GM12873 (cell line): ENCODE results near the gene WFDC5.

ENCODE experiments used
- TF ChIP-seq, protein P1 (sequence below): IDR thresholded peaks from 2 replicates; pipeline ENCODE4 v1.5.1; 2012; ENCODE audit warnings: low read depth, mild to moderate bottlenecking, moderate library complexity, low read length, control low read depth; ENCODE audit not compliant: insufficient read depth; ENCODE audit errors: missing control alignments

WFDC5 gene, protein sequence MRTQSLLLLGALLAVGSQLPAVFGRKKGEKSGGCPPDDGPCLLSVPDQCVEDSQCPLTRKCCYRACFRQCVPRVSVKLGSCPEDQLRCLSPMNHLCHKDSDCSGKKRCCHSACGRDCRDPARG

DNA sequence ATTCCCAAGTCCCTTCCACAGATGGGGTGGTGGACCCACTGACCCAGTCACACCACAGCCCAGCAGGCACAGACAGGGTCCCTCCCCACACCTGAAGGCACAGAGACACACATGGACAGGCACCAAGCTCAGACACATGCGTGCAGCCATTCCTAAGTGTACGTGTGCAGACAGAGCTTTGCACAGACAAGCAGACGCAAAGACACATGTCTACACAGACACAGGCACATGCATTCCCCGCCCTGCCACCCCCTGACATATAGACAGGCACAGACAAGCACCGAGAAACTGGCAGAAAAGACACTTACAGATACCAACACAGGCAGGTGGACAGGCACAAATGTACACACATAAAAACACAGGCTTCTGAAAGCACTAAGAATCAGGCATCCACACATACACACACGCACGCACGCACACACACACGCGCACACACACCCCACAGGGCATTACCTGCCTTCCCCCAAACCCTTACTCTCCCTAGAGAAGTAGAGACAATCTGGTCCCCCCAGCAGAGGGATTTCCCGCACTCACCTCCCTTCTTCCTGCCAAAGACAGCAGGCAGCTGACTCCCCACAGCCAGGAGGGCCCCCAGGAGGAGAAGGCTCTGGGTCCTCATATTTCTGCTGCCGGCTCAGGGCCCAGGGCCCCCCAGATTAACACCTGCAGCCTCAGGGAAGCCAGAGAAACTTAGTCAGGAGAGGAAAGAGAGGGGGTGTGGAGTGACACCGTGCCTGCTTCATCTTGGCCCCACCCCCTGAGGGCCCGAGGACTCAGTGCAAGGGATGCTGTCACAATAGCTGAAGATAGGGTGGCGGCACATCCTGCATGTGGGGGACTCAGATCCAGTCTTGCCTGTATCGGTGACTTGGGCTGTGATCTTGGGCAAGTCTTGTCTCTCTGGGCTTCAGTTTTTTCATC is at the start of gene WFDC5:
Gene WFDC5 (minus strand): TSS at position 710 of the 921 bp plus-strand sequence. CDS start 91 bp downstream, at position 619.
- TF ChIP-seq, protein P1, sequence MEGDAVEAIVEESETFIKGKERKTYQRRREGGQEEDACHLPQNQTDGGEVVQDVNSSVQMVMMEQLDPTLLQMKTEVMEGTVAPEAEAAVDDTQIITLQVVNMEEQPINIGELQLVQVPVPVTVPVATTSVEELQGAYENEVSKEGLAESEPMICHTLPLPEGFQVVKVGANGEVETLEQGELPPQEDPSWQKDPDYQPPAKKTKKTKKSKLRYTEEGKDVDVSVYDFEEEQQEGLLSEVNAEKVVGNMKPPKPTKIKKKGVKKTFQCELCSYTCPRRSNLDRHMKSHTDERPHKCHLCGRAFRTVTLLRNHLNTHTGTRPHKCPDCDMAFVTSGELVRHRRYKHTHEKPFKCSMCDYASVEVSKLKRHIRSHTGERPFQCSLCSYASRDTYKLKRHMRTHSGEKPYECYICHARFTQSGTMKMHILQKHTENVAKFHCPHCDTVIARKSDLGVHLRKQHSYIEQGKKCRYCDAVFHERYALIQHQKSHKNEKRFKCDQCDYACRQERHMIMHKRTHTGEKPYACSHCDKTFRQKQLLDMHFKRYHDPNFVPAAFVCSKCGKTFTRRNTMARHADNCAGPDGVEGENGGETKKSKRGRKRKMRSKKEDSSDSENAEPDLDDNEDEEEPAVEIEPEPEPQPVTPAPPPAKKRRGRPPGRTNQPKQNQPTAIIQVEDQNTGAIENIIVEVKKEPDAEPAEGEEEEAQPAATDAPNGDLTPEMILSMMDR: no peak

DNA sequence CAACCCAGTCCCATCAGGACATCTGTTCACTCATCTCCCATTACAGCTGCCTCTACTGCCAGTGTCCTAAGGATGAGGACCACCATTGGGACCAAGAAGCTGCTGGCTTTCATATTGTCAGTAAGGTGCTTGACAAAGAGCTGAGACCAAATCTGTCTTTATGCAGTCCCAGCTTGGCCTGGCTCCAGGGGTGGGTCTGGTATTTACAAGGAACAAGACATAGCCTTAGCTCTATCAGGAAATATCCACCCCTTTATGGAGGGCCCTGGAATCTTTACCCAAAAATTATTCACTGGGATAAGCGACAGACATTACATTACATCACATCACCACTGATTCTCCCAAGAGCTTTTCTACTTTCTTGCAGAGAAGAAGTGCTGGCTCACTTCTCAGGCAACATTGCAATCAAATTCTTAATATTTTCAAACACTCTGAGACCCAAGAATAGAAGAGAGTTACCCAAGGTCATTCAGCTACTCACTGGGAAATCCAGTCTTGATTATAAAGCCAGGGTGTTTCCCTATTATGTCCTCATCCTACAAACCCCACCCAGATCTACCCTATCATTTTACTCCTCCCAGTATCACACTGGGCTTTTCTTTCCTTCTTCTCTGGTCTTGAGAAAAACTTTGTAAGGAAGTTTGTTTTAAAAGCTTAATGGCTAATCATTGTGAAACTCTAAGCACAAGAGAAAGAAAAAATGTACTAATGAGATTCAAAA is 48.3 kb upstream of the WFDC5 start:
- TF ChIP-seq, protein P1: no peak

DNA sequence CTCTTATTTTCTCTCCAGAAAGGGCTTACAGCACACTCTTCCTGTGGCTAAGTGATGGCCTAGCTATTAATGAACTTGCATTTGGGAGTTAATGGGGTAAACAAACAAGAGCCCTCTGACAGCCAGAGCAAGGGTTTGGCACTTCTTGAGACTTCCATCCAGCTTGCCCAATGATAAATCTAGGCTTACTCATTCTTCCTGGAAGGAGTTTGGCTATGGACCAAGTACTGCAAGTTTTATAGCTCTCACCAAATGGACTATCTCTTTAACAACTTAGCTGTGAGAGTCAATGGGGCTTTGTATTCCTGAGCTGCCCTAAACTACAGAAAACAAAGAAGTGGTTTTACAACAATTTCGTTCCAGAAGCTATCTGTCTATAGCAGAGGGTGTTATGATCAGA is 43.0 kb upstream of the WFDC5 start:
- TF ChIP-seq, protein P1: no peak

DNA sequence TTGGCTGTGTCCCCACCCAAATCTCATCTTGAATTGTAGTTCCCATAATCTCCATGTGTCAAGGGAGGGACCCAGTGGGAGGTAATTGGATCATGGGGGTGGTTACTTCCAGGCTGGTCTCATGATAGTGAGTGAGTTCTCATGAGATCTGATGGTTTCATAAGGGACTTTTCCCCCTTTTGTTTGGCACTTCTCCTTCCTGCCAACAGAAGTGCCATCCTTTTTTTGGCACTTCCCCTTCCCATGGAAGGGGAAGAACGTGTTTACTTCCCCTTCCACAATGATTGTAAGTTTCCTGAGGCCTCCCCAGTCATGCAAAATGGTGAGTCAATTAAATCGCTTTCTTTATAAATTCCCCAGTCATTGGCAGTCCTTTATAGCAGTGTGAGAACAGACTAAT is 41.7 kb upstream of the WFDC5 start:
- TF ChIP-seq, protein P1: no peak

DNA sequence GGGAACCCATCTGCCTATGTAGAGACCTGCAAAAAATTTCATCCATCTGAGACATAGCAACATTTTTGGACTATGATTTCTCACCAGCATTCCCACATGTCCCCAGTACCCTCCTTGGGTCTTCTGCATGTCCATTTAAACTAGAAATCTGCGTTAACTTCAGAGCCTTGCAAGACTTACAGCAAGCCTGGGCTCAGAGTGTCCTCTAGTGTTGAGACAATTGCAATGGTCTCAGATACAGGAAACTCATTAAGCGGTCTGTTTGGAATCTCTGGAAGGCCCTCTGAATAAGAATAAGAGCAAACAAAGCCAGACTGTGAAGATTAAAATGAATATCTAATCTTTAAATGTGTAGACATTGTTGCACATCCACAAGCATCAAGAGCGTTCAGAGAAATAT is 39.2 kb upstream of the WFDC5 start:
- TF ChIP-seq, protein P1: no peak

DNA sequence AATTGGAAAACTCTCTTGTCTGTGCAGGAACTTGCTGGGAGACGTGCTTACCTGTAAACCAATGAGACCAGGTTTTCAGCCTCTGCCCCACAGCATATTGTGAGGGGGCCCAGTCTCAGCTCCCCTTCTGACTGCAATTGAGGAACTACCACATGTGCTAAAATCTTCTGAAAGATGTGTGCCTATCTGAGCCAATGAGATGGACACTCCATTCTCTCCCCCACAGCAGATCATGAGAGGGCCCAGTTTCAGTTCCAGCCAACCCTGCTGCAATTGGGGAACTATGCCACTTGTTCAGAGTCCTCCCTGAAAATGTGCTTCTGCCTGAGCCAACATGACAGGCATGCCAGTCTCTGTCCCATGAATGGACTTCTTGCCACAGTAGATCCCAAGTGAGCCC is 38.8 kb upstream of the WFDC5 start:
- TF ChIP-seq, protein P1: no peak

DNA sequence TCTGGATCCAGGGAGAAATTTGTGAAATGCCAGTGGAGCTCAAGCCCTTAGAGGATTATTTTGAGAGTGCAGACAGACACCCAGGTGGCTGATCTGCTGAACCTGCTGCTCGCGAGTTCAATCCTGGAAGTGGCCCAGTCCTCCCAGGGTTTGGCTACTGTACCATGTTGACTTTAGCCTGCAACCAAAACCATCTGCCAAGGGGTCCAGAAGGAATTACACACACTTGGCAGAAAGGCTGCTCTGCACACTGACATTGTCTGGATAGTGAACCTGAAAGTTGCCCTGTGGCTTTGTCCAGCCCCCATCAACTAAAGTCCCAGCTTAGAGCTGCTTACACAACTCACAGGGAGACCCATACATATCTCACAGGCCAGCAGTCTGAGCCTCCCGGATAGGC is 38.2 kb upstream of the WFDC5 start:
- TF ChIP-seq, protein P1: no peak
